ENCODE measurements around the gene APC.

- TF ChIP-seq CTCF (IDR thresholded peaks at IDR 0.05; ENCODE audit: insufficient read depth, low read depth, low read length) (no peak), EZH2 (IDR thresholded peaks at IDR 0.05; ENCODE audit: insufficient read depth, low read length) (no peak)
Measured at GRCh38 chr5:112863549-112863948, 125.9 kb downstream of the APC start.

All from astrocyte (in vitro differentiated cells and primary cell).